ENCODE measurements around the gene RDH16.
A peak's percentile ranks its signal among the peaks of the same experiment; 100 is the strongest.
"Not testable (repeated sequence)": the region's sequence is repeated elsewhere in the genome, so short reads cannot be mapped to it uniquely, and the experiment has no call there.

RDH16 gene

GRCh38 chr12:56980941-56981530, 23.6 kb upstream of the RDH16 start:
- no peak overlapping the region for H3K4me3 Mint-ChIP-seq
- ATAC-seq (replicated peaks) = no peak
- no peaks in the 10 kb centered on the region for H3K36me3 Mint-ChIP-seq
- DNase-seq = no peak
- no peaks in the 10 kb centered on the region for H3K4me1 Mint-ChIP-seq
- no peaks in the 10 kb centered on the region for H3K27me3 Mint-ChIP-seq
- H3K27ac Mint-ChIP-seq = no peak overlapping the region
- H3K9me3 Mint-ChIP-seq = peaks cover 0 to 2% of the 10 kb centered on the region in 2 donors

DNA sequence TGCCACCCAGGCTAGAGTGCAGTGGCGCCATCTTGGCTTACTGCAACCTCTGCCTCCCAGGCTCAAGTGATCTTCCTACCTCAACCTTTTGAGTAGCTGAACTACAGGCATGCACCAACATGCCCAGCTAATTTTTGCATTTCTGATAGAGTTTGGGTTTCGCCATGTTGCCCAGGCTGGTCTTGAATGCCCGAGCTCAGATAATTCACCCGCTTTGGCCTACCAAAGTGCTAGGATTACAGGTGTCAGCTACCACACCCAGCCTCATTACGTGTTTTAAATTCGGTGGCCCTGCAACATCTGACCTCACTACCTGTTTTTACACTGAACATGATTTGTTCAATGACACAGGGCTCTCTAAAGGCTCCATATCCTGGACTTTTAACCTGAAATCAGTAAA, 22.9 kb upstream of the RDH16 start:
- no peaks in the 10 kb centered on the region for H3K27me3 Mint-ChIP-seq

GRCh38 chr12:56979628-56980027, 22.2 kb upstream of the RDH16 start:
- DNase-seq = no peak
- Mint-ChIP-seq H3K27me3 (no peaks in the 10 kb centered on the region), H3K4me3 (no peak overlapping the region), H3K36me3 (no peaks in the 10 kb centered on the region), H3K27ac (no peak overlapping the region), H3K4me1 (no peaks in the 10 kb centered on the region), H3K9me3 (peaks cover 0 to 2% of the 10 kb centered on the region in 2 donors)
- ATAC-seq (replicated peaks) = no peak

More for the DNA sequence above, 22.9 kb upstream of the RDH16 start:
- no peak overlapping the region for H3K27ac Mint-ChIP-seq
- no peak for DNase-seq
- H3K4me1 Mint-ChIP-seq = no peaks in the 10 kb centered on the region
- H3K36me3 Mint-ChIP-seq = no peaks in the 10 kb centered on the region
- no peak overlapping the region for H3K4me3 Mint-ChIP-seq
- ATAC-seq (replicated peaks) = no peak
- peaks cover 0 to 2% of the 10 kb centered on the region in 2 donors for H3K9me3 Mint-ChIP-seq

GRCh38 chr12:56978397-56979138, 21.2 kb upstream of the RDH16 start:
- Mint-ChIP-seq H3K27ac (peak overlapping the region; percentile 14), H3K4me3 (no peak overlapping the region), H3K27me3 (no peaks in the 10 kb centered on the region), H3K9me3 (peaks cover 0 to 2% of the 10 kb centered on the region in 2 donors), H3K36me3 (no peaks in the 10 kb centered on the region), H3K4me1 (no peaks in the 10 kb centered on the region)
- DNase-seq (no peak), ATAC-seq (replicated peaks) (no peak)

DNA sequence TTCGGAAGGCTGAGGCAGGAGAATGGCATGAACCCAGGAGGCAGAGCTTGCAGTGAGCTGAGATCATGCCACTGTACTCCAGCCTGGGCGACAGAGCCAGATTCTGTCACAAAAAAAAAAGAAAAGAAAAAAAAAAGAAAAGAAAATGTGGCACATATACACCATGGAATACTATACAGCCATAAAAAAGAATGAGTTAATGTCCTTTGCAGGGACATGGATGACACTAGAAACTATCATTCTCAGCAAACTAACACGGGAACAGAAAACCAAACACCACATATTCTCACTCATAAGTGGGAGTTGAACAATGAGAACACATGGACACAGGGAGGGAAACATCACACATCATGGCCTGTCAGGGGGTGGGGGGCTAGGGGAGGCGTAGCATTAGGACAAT, 20.0 kb upstream of the RDH16 start:
- not testable (repeated sequence) for H3K4me1 Mint-ChIP-seq; H3K9me3 Mint-ChIP-seq; ATAC-seq (replicated peaks); H3K36me3 Mint-ChIP-seq; H3K4me3 Mint-ChIP-seq; H3K27ac Mint-ChIP-seq; DNase-seq; H3K27me3 Mint-ChIP-seq

GRCh38 chr12:56974224-56974623, 16.8 kb upstream of the RDH16 start:
- H3K27me3 Mint-ChIP-seq = peaks cover 0 to 13% of the 10 kb centered on the region in 2 donors
- not testable (repeated sequence) for H3K4me3 Mint-ChIP-seq; H3K9me3 Mint-ChIP-seq; H3K36me3 Mint-ChIP-seq; ATAC-seq (replicated peaks); H3K27ac Mint-ChIP-seq; H3K4me1 Mint-ChIP-seq; DNase-seq

GRCh38 chr12:56968910-56969309, 11.5 kb upstream of the RDH16 start:
- H3K4me1 Mint-ChIP-seq; H3K4me3 Mint-ChIP-seq; DNase-seq; H3K36me3 Mint-ChIP-seq; H3K9me3 Mint-ChIP-seq; ATAC-seq (replicated peaks); H3K27ac Mint-ChIP-seq: not testable (repeated sequence)
- peaks cover 0 to 19% of the 10 kb centered on the region in 2 donors for H3K27me3 Mint-ChIP-seq

DNA sequence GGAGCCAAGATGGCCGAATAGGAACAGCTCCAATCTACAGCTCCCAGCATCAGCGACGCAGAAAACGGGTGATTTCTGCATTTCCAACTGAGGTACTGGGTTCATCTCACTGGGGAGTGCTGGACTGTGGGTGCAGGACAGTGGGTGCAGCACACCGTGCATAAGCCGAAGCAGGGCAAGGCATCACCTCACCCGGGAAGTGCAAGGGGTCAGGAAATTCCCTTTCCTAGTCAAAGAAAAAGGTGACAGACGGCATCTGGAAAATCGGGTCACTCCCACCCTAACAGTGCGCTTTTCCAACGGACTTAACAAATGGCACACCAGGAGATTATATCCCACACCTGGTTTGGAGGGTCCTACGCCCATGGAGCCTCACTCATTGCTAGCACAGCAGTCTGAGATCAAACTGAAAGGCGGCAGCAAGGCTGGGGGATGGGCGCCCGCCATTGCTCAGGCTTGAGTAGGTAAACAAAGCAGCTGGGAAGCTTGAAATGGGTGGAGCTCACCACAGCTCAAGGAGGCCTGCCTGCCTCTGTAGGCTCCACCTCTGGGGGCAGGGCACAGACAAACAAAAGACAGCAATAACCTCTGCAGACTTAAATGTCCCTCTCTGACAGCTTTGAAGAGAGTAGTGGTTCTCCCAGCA, 8.7 kb upstream of the RDH16 start:
- not testable (repeated sequence) for DNase-seq; H3K36me3 Mint-ChIP-seq; H3K4me3 Mint-ChIP-seq; H3K9me3 Mint-ChIP-seq; ATAC-seq (replicated peaks); H3K4me1 Mint-ChIP-seq; H3K27ac Mint-ChIP-seq
- H3K27me3 Mint-ChIP-seq = peaks cover 3 to 18% of the 10 kb centered on the region in 2 donors

DNA sequence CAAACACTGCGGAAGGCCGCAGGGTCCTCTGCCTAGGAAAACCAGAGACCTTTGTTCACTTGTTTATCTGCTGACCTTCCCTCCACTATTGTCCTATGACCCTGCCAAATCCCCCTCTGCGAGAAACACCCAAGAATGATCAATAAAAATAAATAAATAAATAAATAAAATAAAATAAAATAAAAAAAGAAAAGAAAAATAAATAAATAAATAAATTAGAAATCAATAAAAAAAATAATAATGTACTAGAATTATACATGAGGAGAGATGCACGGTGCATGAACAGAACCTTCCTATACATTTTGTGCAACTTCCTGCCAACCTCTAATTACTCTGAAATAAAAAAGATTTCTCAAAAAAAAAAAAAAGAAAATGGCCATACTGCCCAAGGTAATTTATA, 7.7 kb upstream of the RDH16 start:
- H3K9me3 Mint-ChIP-seq; H3K4me3 Mint-ChIP-seq; H3K36me3 Mint-ChIP-seq; ATAC-seq (replicated peaks); H3K4me1 Mint-ChIP-seq; DNase-seq; H3K27ac Mint-ChIP-seq: not testable (repeated sequence)
- H3K27me3 Mint-ChIP-seq = peaks cover 11 to 25% of the 10 kb centered on the region in 2 donors

- ATAC-seq (replicated peaks); H3K27ac Mint-ChIP-seq; H3K4me3 Mint-ChIP-seq; H3K36me3 Mint-ChIP-seq; H3K9me3 Mint-ChIP-seq; H3K4me1 Mint-ChIP-seq; DNase-seq: not testable (repeated sequence)
- peaks cover 15 to 23% of the 10 kb centered on the region in 2 donors for H3K27me3 Mint-ChIP-seq
Measured at GRCh38 chr12:56963557-56963956, 6.1 kb upstream of the RDH16 start.

- not testable (repeated sequence) for H3K4me3 Mint-ChIP-seq; H3K27ac Mint-ChIP-seq; ATAC-seq (replicated peaks); DNase-seq; H3K4me1 Mint-ChIP-seq
- H3K9me3 Mint-ChIP-seq = peaks cover 7 to 14% of the 10 kb centered on the region in 2 donors
- peaks cover 15 to 27% of the 10 kb centered on the region in 2 donors for H3K27me3 Mint-ChIP-seq
- peaks cover 2 to 15% of the 10 kb centered on the region in 2 donors for H3K36me3 Mint-ChIP-seq
Measured at GRCh38 chr12:56962247-56962646, 4.8 kb upstream of the RDH16 start.

DNA sequence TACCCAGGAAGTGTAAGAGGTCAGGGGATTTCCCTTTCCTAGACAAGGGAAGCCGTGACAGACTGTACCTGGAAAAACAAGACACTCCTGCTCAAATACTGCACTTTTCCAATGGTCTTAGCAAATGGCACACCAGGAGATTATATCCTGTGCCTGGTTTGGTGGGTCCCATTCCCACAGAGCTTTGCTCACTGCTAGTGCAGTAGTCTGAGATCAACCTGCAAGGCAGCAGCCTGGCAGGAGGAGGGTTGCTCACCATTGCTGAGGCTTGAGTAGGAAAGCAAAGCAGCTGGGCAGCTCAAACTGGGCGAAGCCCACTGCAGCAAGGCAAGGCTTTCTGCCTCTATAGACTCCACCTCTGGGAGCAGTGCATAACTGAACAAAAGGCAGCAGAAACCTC, 1.0 kb upstream of the RDH16 start:
- Mint-ChIP-seq H3K27ac (no peak overlapping the region), H3K9me3 (peaks cover 7 to 12% of the 10 kb centered on the region in 2 donors), H3K27me3 (peaks cover 15 to 27% of the 10 kb centered on the region in 2 donors), H3K4me3 (no peak overlapping the region), H3K4me1 (no peaks in the 10 kb centered on the region), H3K36me3 (peaks cover 2 to 24% of the 10 kb centered on the region in 2 donors)
- no peak for DNase-seq
- ATAC-seq (replicated peaks) = no peak

DNA sequence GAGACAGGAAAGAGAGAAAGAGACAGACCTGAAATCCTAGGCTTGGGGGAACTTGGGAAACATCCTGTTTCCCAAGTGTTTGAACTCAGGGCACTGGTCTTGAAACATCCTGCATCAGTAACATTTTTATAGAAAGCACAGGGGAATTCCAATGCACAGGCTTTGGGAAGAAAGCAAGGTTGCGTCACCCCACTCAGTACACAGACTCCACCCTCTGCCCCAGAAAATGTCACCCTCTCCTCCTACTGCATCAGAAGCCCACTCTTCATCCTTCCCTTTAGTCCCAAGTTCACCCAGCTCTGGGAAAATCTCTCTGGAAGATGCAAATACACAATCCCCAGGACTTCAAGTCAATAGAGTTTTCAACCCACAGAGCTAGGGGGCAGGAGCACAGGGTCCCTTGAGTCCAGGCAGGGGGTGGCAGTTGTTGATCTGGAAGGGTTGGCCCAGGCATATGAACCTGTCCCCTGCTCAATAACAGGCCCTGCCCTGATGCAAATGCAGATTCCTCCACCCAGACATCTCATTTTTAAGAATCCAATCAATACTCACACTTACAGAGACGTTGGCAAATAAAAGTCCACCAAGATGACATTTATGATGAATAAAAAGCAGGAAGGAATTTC, 1.7 kb downstream of the RDH16 start:
- no peak for ATAC-seq (replicated peaks)
- Mint-ChIP-seq H3K9me3 (peaks cover 7% of the 10 kb centered on the region in 2 donors), H3K27me3 (peaks cover 9 to 19% of the 10 kb centered on the region in 2 donors), H3K4me1 (no peaks in the 10 kb centered on the region), H3K4me3 (no peak overlapping the region), H3K27ac (no peak overlapping the region), H3K36me3 (peaks cover 6 to 34% of the 10 kb centered on the region in 2 donors)
- DNase-seq = no peak

- H3K36me3 Mint-ChIP-seq = peaks cover 7 to 36% of the 10 kb centered on the region in 2 donors
- peaks cover 4 to 13% of the 10 kb centered on the region in 2 donors for H3K27me3 Mint-ChIP-seq
- H3K4me1 Mint-ChIP-seq = no peaks in the 10 kb centered on the region
- ATAC-seq (replicated peaks) (no peak), DNase-seq (no peak)
- no peak overlapping the region for H3K27ac Mint-ChIP-seq
- H3K4me3 Mint-ChIP-seq = no peak overlapping the region
- H3K9me3 Mint-ChIP-seq = peaks cover 7% of the 10 kb centered on the region in 2 donors
Measured at GRCh38 chr12:56954958-56955355, 2.5 kb downstream of the RDH16 start.

Data from stimulated activated naive B cell treated with anti-CD40 and anti-IgM and Interleukin-4, amounts not matched to agents 10 μg/mL and 1 μg/mL and 100 μg/mL, for 72 hours (primary cell).